HepG2 (cell line): ENCODE results near the gene KIAA1755. TPM values are rescaled to one million over a fixed set of nuclear protein-coding genes. Genes with fewer than 3 reads are reported as not detected.

ENCODE experiments used
- ATF5 ChIP-seq: sonication (generic); formaldehyde crosslinking; IDR thresholded peaks from 2 replicates; pipeline ENCODE4 v1.4.0; 2020; ENCODE audit warnings: mild to moderate bottlenecking, low read depth, missing genetic modification reagents
- BRD4 ChIP-seq: sonication (generic); formaldehyde crosslinking; IDR thresholded peaks from 2 replicates; pipeline ENCODE4 v1.4.0; 2020; ENCODE audit warnings: missing genetic modification reagents
- CREM ChIP-seq, 2 experiments: sonication (generic) in 1 of 2; formaldehyde crosslinking in 1 of 2; IDR thresholded peaks; 2 replicates each; pipeline versions ENCODE4 v1.4.0 to v1.6.1; 2016 to 2020; ENCODE audit warnings: antibody characterized with exemption in 1 of 2, mild to moderate bottlenecking in 1 of 2, missing genetic modification reagents in 1 of 2
- CSRNP1 ChIP-seq: sonication (generic); formaldehyde crosslinking; IDR thresholded peaks from 2 replicates; pipeline ENCODE4 v1.8.1; 2023; ENCODE audit warnings: mild to moderate bottlenecking, missing genetic modification reagents
- FIP1L1 ChIP-seq: fragments of 200-400 bp; formaldehyde crosslinking; IDR thresholded peaks from 2 replicates; pipeline ENCODE4 v1.6.1; 2018; ENCODE audit warnings: low read depth, mild to moderate bottlenecking, low read length, moderate library complexity, borderline replicate concordance; ENCODE audit not compliant: insufficient read depth
- FLYWCH1 ChIP-seq: sonication (generic); formaldehyde crosslinking; IDR thresholded peaks from 2 replicates; pipeline ENCODE4 v1.8.1; 2023; ENCODE audit warnings: mild to moderate bottlenecking, missing genetic modification reagents
- HDAC1 ChIP-seq: sonication (generic); formaldehyde crosslinking; IDR thresholded peaks from 2 replicates; pipeline ENCODE4 v1.5.1; 2020; ENCODE audit warnings: mild to moderate bottlenecking, missing genetic modification reagents
- HIC2 ChIP-seq: sonication (generic); formaldehyde crosslinking; IDR thresholded peaks from 2 replicates; pipeline ENCODE4 v1.9.0; 2022; ENCODE audit warnings: low read depth, missing genetic modification reagents
- MAFK ChIP-seq, 2 experiments: IDR thresholded peaks in 1 of 2; conservative IDR thresholded peaks in 1 of 2; 2 replicates each; pipeline ENCODE4 v1.6.1; 2011; ENCODE audit warnings: improper control_type of control experiment in 2 of 2, low read length in 2 of 2
- MNT ChIP-seq: fragments of 450-650 bp; IDR thresholded peaks from 2 replicates; pipeline ENCODE4 v1.6.1; 2016
- NBN ChIP-seq: fragments of 450-650 bp; conservative IDR thresholded peaks from 2 replicates; pipeline ENCODE4 v1.6.1; 2017
- NCOA2 ChIP-seq: sonication (generic); formaldehyde crosslinking; IDR thresholded peaks from 2 replicates; pipeline ENCODE4 v1.8.0; 2022; ENCODE audit warnings: inconsistent platforms
- NR2F2 ChIP-seq: IDR thresholded peaks from 2 replicates; pipeline ENCODE4 v1.6.1; 2012; ENCODE audit warnings: low read depth, inconsistent platforms, borderline replicate concordance
- RAD21 ChIP-seq: fragments of 450-650 bp; formaldehyde crosslinking; IDR thresholded peaks from 2 replicates; pipeline ENCODE4 v1.5.0; 2020; ENCODE audit warnings: mild to moderate bottlenecking
- RBM39 ChIP-seq: fragments of 200-400 bp; formaldehyde crosslinking; IDR thresholded peaks from one replicate; pipeline ENCODE4 v1.6.1; 2018; ENCODE audit warnings: antibody characterized with exemption, mild to moderate bottlenecking, low read depth, low read length; ENCODE audit not compliant: poor library complexity, severe bottlenecking
- STAG1 ChIP-seq: sonication (generic); formaldehyde crosslinking; IDR thresholded peaks from 2 replicates; pipeline ENCODE4 v1.4.0; 2020; ENCODE audit warnings: missing genetic modification reagents
- TRIM24 ChIP-seq: sonication (generic); formaldehyde crosslinking; IDR thresholded peaks from 2 replicates; pipeline ENCODE4 v1.8.0; 2022; ENCODE audit warnings: mild to moderate bottlenecking, missing genetic modification reagents
- ZBTB34 ChIP-seq: sonication (generic); formaldehyde crosslinking; IDR thresholded peaks from 2 replicates; pipeline ENCODE4 v1.8.0; 2022; ENCODE audit warnings: mild to moderate bottlenecking, missing genetic modification reagents
- ZNF260 ChIP-seq: sonication (generic); formaldehyde crosslinking; IDR thresholded peaks from 2 replicates; pipeline ENCODE4 v1.4.0; 2020; ENCODE audit warnings: missing genetic modification reagents, low read depth, mild to moderate bottlenecking, borderline replicate concordance
- ZNF3 ChIP-seq: IDR thresholded peaks from 2 replicates; pipeline ENCODE4 v1.7.0; 2017; ENCODE audit warnings: inconsistent platforms
- ZNF367 ChIP-seq: sonication (generic); formaldehyde crosslinking; IDR thresholded peaks from 2 replicates; pipeline ENCODE4 v1.4.0; 2020; ENCODE audit warnings: missing genetic modification reagents, borderline replicate concordance
- ZNF614 ChIP-seq: IDR thresholded peaks from 2 replicates; pipeline ENCODE4 v1.6.1; 2018; ENCODE audit warnings: missing biosample characterization, missing genetic modification reagents, inconsistent platforms, borderline replicate concordance
- ZNF616 ChIP-seq: sonication (generic); formaldehyde crosslinking; IDR thresholded peaks from 2 replicates; pipeline ENCODE4 v1.5.0; 2020; ENCODE audit warnings: low read depth, mild to moderate bottlenecking, missing genetic modification reagents
- ZNF713 ChIP-seq: sonication (generic); formaldehyde crosslinking; IDR thresholded peaks from 2 replicates; pipeline ENCODE4 v1.4.0; 2020; ENCODE audit warnings: mild to moderate bottlenecking, missing genetic modification reagents
- ZSCAN9 ChIP-seq: IDR thresholded peaks from 2 replicates; pipeline ENCODE4 v1.6.1; 2016; ENCODE audit warnings: borderline replicate concordance
- polyA plus RNA-seq, 8 experiments: library from polyadenylated mRNA; depleted of rRNA in 3 of 8; stranded (reverse) in 7 of 8; unstranded in 1 of 8; fragments of >200 nt; fragmentation: Illumina TruSeq in 4 of 8; extraction: Trizol in 4 of 8; gene quantifications; 2 replicates each; pipeline versions ENCODE4 v1.2.1 to v1.2.3, GENCODE V29; 2011 to 2016; ENCODE audit warnings: low read depth in 4 of 8, missing spikeins in 1 of 8, mixed read lengths in 1 of 8; ENCODE audit not compliant: insufficient read depth in 1 of 8
- total RNA-seq, 5 experiments: library from RNA; depleted of rRNA; stranded (reverse); fragments of >200 nt; fragmentation: Illumina TruSeq; extraction: Trizol; gene quantifications; 2 replicates each; pipeline ENCODE4 v1.2.3, GENCODE V29; 2016; ENCODE audit warnings: low read depth in 1 of 5

The KIAA1755 gene
- total and polyA plus RNA-seq, 2 of the 13 experiments (the other 11 are each of a cell fraction or from before 2014, with no cell fraction given): 0.04 TPM; not detected in 1

GRCh38 chr20:38187517-38187916 is 73.0 kb downstream of the KIAA1755 start (continued):
- TF ChIP-seq ZNF616 (CRISPR knock-in tag) (no peak), ZNF3 (no peak), TRIM24 (CRISPR knock-in tag) (no peak), NBN (no peak), RAD21 (CRISPR knock-in tag) (peak; percentile 31; the same call in 1 of the 2 replicates), ATF5 (CRISPR knock-in tag) (no peak), CREM (IDR thresholded peaks at IDR 0.05) (no peak), CREM (CRISPR knock-in tag; IDR thresholded peaks at IDR 0.05) (no peak), NR2F2 (no peak), HDAC1 (CRISPR knock-in tag) (no peak), HIC2 (CRISPR knock-in tag) (no peak), ZNF367 (no peak), ZSCAN9 (CRISPR knock-in tag) (no peak), BRD4 (CRISPR knock-in tag) (no peak), STAG1 (CRISPR knock-in tag) (peak; percentile 35; the same call in 1 of the 2 replicates), ZNF614 (CRISPR knock-in tag) (0 out of 2 replicates have a peak, but pooled peaks have one; percentile 27), MAFK (conservative IDR thresholded peaks at IDR 0.05 in 1 of 2, IDR thresholded peaks at IDR 0.05 in 1 of 2; ENCODE audit: low read length in 2 of 2) (peak; percentile 100), MNT (no peak), RBM39 (no peak), CSRNP1 (CRISPR knock-in tag) (no peak), FLYWCH1 (no peak), ZNF260 (CRISPR knock-in tag) (no peak), ZNF713 (no peak), ZBTB34 (CRISPR knock-in tag) (no peak), NCOA2 (CRISPR knock-in tag) (0 out of 2 replicates have a peak, but pooled peaks have one; percentile 18), FIP1L1 (no peak)
